PC-3 (cell line): Measurements from ENCODE around the gene STN1.
A peak's percentile ranks its signal among the peaks of the same experiment; 100 is the strongest.

Experiments
- CTCF ChIP-seq: fragments of 300-600 bp; sonication (generic); conservative IDR thresholded peaks from 2 replicates; pipeline ENCODE4 v1.5.1; 2017; ENCODE audit warnings: antibody characterized with exemption, low read depth, mild to moderate bottlenecking, low read length
- EZH2 ChIP-seq: fragments of 300-600 bp; sonication (generic); IDR thresholded peaks from one replicate; pipeline ENCODE4 v1.6.1; 2017; ENCODE audit warnings: antibody characterized with exemption, mild to moderate bottlenecking, low read length; ENCODE audit not compliant: unreplicated experiment
- EZH2phosphoT487 ChIP-seq: fragments of 300-600 bp; sonication (generic); IDR thresholded peaks from 2 replicates; pipeline ENCODE4 v1.6.1; 2018; ENCODE audit warnings: mild to moderate bottlenecking, antibody characterized with exemption, low read length, borderline replicate concordance

GRCh38 chr10:103966671-103967447 lies 48.9 kb upstream of the STN1 start, which contains the start of gene SLK:
- TF ChIP-seq EZH2phosphoT487: 0 out of 2 replicates have a peak, but pooled peaks have one; percentile 63
- no peak for TF ChIP-seq CTCF
- TF ChIP-seq EZH2: no peak
